ENCODE results near the gene ABCA7.

The ABCA7 gene

GRCh38 chr19:1076046-1076386, 36.1 kb downstream of the ABCA7 start:
- ATAC-seq, result no peak
- Mint-ChIP-seq H3K4me1 (peaks cover 58% of the 10 kb centered on the region), H3K36me3 (peaks cover 97% of the 10 kb centered on the region), H3K9me3 (no peaks in the 10 kb centered on the region), H3K4me3 (peak overlapping the region; percentile 50), H3K27ac (peak overlapping the region; percentile 90)
- no peak for DNase-seq (ENCODE audit: low spot score in 2 of 2)

DNA sequence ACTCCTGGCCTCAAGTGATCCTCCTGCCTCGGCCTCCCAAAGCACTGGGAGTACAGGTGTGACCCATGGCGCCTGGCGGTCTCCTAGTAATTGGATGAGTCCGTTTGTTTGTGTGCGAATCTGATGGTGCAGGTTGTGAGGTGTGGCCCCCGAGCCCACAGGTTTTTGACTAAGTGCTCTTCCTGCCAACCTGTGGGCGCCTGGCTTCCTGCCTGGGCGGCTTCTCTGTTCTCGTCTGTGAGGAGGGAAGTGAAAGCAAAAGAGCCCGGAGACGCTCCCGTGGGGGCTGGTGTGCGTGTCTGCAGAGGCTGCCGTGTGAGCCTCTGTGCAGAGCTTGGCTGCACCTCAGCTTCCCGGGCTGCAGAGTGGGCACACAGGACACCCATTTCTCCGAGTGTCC, 37.0 kb downstream of the ABCA7 start:
- Mint-ChIP-seq H3K9me3 (no peaks in the 10 kb centered on the region), H3K4me1 (peaks cover 61% of the 10 kb centered on the region), H3K27ac (peak overlapping the region; percentile 86)

DNA sequence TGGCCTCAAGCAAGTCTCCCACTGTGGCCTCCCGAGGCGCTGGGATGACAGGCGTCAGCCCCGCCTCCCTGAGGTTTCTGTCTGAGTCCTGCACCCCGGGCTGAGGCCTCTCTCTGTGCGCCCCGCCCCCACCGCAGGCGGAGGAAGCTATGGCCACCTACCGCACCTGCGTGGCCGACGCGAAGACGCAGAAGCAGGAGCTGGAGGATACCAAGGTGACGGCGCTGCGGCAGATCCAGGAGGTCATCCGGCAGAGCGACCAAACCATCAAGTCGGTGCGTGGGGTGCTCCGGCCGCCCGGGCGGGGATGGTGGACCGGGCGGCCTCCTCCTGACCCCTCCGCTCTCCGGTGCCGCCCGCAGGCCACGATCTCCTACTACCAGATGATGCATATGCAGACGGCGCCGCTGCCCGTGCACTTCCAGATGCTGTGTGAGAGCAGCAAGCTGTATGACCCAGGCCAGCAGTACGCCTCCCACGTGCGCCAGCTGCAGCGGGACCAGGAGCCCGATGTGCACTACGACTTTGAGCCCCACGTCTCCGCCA, 39.7 kb downstream of the ABCA7 start:
- Mint-ChIP-seq H3K4me3 (peak overlapping the region; percentile 69), H3K9me3 (no peaks in the 10 kb centered on the region), H3K36me3 (peaks cover 100% of the 10 kb centered on the region), H3K4me1 (peaks cover 38% of the 10 kb centered on the region), H3K27ac (peak overlapping the region; percentile 58)
- DNase-seq (ENCODE audit: low spot score in 2 of 2), result peak in 1 of 2 donors; percentile 82
- no peak for ATAC-seq

More for the DNA sequence above, 37.0 kb downstream of the ABCA7 start:
- peak; percentile 68 to 91 for DNase-seq (ENCODE audit: low spot score in 2 of 2)
- Mint-ChIP-seq H3K4me3 (peak overlapping the region; percentile 69), H3K36me3 (peaks cover 100% of the 10 kb centered on the region)
- peak; percentile 89 for ATAC-seq

DNA sequence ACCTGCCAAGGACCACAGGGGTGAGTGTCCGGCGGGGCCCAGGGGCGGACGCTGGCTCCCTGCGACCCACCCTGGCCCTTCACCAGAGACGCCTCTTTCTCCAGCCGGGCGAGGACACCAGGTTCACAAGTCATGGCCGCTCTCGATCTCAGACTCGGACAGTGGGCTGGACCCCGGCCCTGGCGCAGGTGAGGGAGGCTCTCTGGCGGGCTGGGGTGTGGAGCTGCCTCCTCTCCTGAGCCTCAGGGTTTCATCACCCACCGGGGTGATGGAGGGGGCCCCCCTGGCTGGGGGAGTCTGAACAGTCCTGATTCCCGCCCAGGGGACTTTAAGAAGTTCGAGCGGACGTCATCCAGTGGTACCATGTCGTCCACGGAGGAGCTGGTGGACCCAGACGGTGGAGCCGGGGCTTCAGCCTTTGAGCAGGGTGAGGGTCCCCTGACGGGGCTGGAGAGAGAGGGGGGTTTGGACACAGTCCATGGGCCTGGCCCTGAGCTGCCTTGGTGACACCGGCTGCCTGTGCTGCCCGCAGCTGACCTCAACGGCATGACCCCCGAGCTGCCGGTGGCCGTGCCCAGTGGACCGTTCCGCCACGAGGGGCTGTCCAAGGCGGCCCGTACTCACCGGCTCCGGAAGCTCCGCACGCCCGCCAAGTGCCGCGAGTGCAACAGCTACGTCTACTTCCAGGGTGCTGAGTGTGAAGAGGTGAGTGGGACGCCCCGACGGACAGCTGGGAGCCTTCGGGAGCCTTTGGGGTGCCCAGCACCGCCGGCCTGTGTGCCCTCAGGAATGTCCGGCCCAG, 40.7 kb downstream of the ABCA7 start:
- ATAC-seq (no peak), DNase-seq (ENCODE audit: low spot score in 2 of 2) (no peak)
- H3K36me3 Mint-ChIP-seq, result peaks cover 100% of the 10 kb centered on the region
- H3K9me3 Mint-ChIP-seq, result no peaks in the 10 kb centered on the region
- peak overlapping the region; percentile 69 for H3K4me3 Mint-ChIP-seq
- H3K27ac Mint-ChIP-seq, result peak overlapping the region; percentile 74
- peaks cover 44% of the 10 kb centered on the region for H3K4me1 Mint-ChIP-seq

GRCh38 chr19:1081301-1082164, 41.6 kb downstream of the ABCA7 start:
- Mint-ChIP-seq H3K27ac (peak overlapping the region; percentile 74), H3K9me3 (no peaks in the 10 kb centered on the region), H3K36me3 (peaks cover 100% of the 10 kb centered on the region), H3K4me3 (no peak overlapping the region), H3K4me1 (peaks cover 39% of the 10 kb centered on the region)
- no peak for ATAC-seq
- no peak for DNase-seq (ENCODE audit: low spot score in 2 of 2)

- Mint-ChIP-seq H3K4me3 (no peak overlapping the region), H3K36me3 (peaks cover 100% of the 10 kb centered on the region), H3K9me3 (no peaks in the 10 kb centered on the region), H3K27ac (peak overlapping the region; percentile 74), H3K4me1 (peaks cover 32% of the 10 kb centered on the region)
- ATAC-seq (peak; percentile 72), DNase-seq (ENCODE audit: low spot score in 2 of 2) (peak in 1 of 2 donors; percentile 83)
These were observed 42.4 kb downstream of the ABCA7 start for GRCh38 chr19:1082165-1082927.

DNA sequence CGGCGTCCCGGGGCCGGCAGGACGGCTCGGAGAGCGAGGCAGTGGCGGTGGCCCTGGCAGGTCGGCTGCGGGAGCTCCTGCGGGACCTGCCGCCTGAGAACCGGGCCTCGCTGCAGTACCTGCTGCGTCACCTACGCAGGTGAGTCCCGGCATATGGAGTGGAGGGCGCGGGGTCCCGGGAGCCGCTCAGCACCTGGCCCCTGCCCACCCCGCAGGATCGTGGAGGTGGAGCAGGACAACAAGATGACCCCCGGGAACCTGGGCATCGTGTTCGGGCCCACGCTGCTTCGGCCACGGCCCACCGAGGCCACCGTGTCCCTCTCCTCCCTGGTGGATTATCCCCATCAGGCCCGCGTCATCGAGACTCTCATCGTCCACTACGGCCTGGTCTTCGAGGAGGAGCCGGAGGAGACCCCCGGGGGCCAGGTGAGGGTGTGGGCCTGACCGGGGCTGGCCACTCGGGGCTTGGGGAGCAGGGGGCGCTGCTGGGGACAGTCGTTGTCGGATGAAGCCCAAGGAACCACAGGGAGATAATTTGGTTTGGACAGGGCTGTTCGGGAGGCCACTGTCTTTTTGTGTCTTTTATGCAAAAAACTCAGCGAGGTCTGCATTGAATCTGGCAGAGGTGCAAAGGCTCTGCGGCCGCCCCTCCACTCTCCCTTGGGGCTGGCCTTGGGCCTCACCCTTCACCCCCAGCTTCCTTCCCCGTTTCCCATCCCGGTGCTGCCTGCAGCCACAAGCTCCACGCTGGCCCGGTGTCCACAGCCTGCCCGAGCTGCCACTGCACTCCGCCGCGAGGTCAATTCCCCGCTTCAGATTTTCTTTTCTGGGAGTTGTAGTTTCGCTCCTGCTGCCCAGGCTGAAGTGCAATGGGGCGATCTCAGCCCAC, 43.3 kb downstream of the ABCA7 start:
- peaks cover 100% of the 10 kb centered on the region for H3K36me3 Mint-ChIP-seq
- H3K27ac Mint-ChIP-seq, result peak overlapping the region; percentile 74
- no peaks in the 10 kb centered on the region for H3K9me3 Mint-ChIP-seq
- no peak overlapping the region for H3K4me3 Mint-ChIP-seq
- ATAC-seq (no peak), DNase-seq (ENCODE audit: low spot score in 2 of 2) (no peak)
- peaks cover 34% of the 10 kb centered on the region for H3K4me1 Mint-ChIP-seq

- Mint-ChIP-seq H3K4me3 (no peak overlapping the region), H3K9me3 (no peaks in the 10 kb centered on the region), H3K27ac (peak overlapping the region; percentile 94), H3K4me1 (peaks cover 45% of the 10 kb centered on the region), H3K36me3 (peaks cover 100% of the 10 kb centered on the region)
- ATAC-seq (no peak), DNase-seq (ENCODE audit: low spot score in 2 of 2) (no peak)
These were observed 44.3 kb downstream of the ABCA7 start for GRCh38 chr19:1084024-1084868.

GRCh38 chr19:1085053-1085658, 45.2 kb downstream of the ABCA7 start:
- peaks cover 100% of the 10 kb centered on the region for H3K36me3 Mint-ChIP-seq
- no peak overlapping the region for H3K4me3 Mint-ChIP-seq
- no peak for ATAC-seq
- peaks cover 48% of the 10 kb centered on the region for H3K4me1 Mint-ChIP-seq
- H3K27ac Mint-ChIP-seq, result peak overlapping the region; percentile 94
- no peaks in the 10 kb centered on the region for H3K9me3 Mint-ChIP-seq
- DNase-seq (ENCODE audit: low spot score in 2 of 2), result no peak

- peaks cover 100% of the 10 kb centered on the region for H3K36me3 Mint-ChIP-seq
- ATAC-seq (no peak), DNase-seq (ENCODE audit: low spot score in 2 of 2) (no peak)
- H3K4me3 Mint-ChIP-seq, result no peak overlapping the region
- H3K9me3 Mint-ChIP-seq, result no peaks in the 10 kb centered on the region
- peak overlapping the region; percentile 94 for H3K27ac Mint-ChIP-seq
- peaks cover 48% of the 10 kb centered on the region for H3K4me1 Mint-ChIP-seq
These were observed 46.0 kb downstream of the ABCA7 start for GRCh38 chr19:1085676-1086442.

GRCh38 chr19:1086613-1087012, 46.7 kb downstream of the ABCA7 start:
- Mint-ChIP-seq H3K36me3 (peaks cover 100% of the 10 kb centered on the region), H3K4me3 (no peak overlapping the region), H3K27ac (peak overlapping the region; percentile 94), H3K4me1 (peaks cover 46% of the 10 kb centered on the region), H3K9me3 (no peaks in the 10 kb centered on the region)
- DNase-seq (ENCODE audit: low spot score in 2 of 2), result no peak
- no peak for ATAC-seq

GRCh38 chr19:1087813-1088415, 48.0 kb downstream of the ABCA7 start:
- Mint-ChIP-seq H3K9me3 (no peaks in the 10 kb centered on the region), H3K27ac (peak overlapping the region; percentile 94), H3K4me1 (peaks cover 44% of the 10 kb centered on the region), H3K4me3 (peak overlapping the region; percentile 30), H3K36me3 (peaks cover 100% of the 10 kb centered on the region)
- DNase-seq (ENCODE audit: low spot score in 2 of 2) (no peak), ATAC-seq (peak; percentile 27)

All from stimulated activated effector memory CD8-positive, alpha-beta T cell treated with anti-CD3 and anti-CD28 coated beads, Interleukin-12 subunit alpha, Interleukin-12 subunit beta, amount 100 ng/mL, for 72 hours (primary cell).